Prostate gland (tissue), 2 donors: ENCODE results near the gene NFIX.

Experiments
- POLR2AphosphoS5 ChIP-seq: sonication (generic); formaldehyde crosslinking; IDR thresholded peaks from one replicate; pipeline ENCODE4 v1.6.1; 2017; ENCODE audit warnings: antibody characterized with exemption
- TF ChIP-seq, protein P1 (sequence below), 4 experiments: fragments of 200-600 bp in 2 of 4; fragments of 450-650 bp in 2 of 4; sonication (generic) in 2 of 4; IDR thresholded peaks; 1 replicate in 3 of 4; 2 replicates in 1 of 4; pipeline ENCODE4 v1.5.1; 2016 to 2019; ENCODE audit warnings: antibody characterized with exemption in 4 of 4, mild to moderate bottlenecking in 2 of 4, moderate library complexity in 2 of 4

DNA sequence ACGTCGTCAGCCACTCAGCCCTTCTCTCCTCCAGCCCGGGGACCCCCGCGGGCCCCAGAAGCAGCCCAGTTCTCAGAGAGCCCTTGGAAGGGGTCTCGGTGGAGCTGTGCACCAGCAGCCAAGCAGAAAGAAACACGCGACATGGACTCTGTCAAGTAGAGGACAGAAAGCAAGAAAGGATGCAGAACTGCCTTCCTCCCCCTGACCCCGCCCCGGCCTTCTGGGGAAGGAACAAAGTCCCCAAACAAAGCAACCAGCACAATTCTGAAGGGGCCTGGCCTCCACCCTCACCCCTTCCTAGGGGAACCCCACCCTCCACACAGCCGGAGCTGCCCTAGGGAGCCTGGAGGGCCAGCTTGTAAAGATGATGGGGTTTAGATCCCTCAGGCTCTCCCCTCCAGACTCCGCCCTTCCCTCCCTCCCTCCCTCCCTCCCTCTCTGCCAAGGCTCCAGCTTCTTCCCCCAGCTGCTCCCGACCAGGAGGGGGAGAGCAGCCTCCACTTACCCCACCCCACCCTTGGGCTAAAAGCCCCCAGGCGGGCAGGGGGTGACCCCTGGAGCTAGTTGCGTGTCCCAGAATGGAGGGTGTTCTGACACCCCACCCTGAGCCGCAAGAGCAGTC is 99.6 kb downstream of the NFIX start:
- TF ChIP-seq, protein P1, sequence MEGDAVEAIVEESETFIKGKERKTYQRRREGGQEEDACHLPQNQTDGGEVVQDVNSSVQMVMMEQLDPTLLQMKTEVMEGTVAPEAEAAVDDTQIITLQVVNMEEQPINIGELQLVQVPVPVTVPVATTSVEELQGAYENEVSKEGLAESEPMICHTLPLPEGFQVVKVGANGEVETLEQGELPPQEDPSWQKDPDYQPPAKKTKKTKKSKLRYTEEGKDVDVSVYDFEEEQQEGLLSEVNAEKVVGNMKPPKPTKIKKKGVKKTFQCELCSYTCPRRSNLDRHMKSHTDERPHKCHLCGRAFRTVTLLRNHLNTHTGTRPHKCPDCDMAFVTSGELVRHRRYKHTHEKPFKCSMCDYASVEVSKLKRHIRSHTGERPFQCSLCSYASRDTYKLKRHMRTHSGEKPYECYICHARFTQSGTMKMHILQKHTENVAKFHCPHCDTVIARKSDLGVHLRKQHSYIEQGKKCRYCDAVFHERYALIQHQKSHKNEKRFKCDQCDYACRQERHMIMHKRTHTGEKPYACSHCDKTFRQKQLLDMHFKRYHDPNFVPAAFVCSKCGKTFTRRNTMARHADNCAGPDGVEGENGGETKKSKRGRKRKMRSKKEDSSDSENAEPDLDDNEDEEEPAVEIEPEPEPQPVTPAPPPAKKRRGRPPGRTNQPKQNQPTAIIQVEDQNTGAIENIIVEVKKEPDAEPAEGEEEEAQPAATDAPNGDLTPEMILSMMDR (IDR thresholded peaks at IDR 0.05) = no peak
- no peak for TF ChIP-seq POLR2AphosphoS5
